HepG2 (cell line): ENCODE results near the gene PTPN3. TPM values are rescaled to one million over a fixed set of nuclear protein-coding genes. Genes with fewer than 3 reads are reported as not detected.

ENCODE experiments used
- ATAC-seq: fragments of 200-7000 bp; cut with Tn5 transposase; 3 replicates; pipeline ENCODE4 v1.9.1; 2020; ENCODE audit warnings: mild to moderate bottlenecking, moderate library complexity
- BruUV-seq: library from RNA; stranded (reverse); fragments of 400-500 nt; replicated peaks from 2 replicates; lab custom pipeline; 2021; lab: Mats Ljungman, UMichigan
- CTCF ChIA-PET: fragments of 300-600 bp; formaldehyde crosslinking; extraction: SDS; loops from one replicate; lab custom pipeline; 2021; ENCODE audit warnings: low total read pairs, inconsistent platforms, low intra/inter-chr PET ratio; lab: Yijun Ruan, JAX
- POLR2A ChIA-PET: fragments of 350-600 bp; sonication (Branson Sonifier 250); formaldehyde crosslinking; loops from one replicate; lab custom pipeline; 2020; ENCODE audit warnings: antibody characterized with exemption, inconsistent platforms; lab: Yijun Ruan, JAX
- DNase-seq: peaks from one replicate; pipeline ENCODE4 v3.0.0-alpha.2; 2015; ENCODE audit warnings: low spot score
- FAIRE-seq: peaks from 3 replicates; lab custom pipeline; 2011; peaks lifted over from hg19 to GRCh38; lab: Jason Lieb, UNC
- H2AFZ ChIP-seq: one replicate; pipeline ENCODE4 v1.6.1; 2011; ENCODE audit warnings: low read length, inconsistent platforms
- H3K27ac ChIP-seq: fragments of 300-600 bp; 3 replicates; pipeline ENCODE4 v1.8.0; 2011; ENCODE audit warnings: mixed run types, mild to moderate bottlenecking, mixed read lengths, low read length, inconsistent platforms; ENCODE audit not compliant: insufficient read depth; ENCODE audit errors: extremely low read length
- H3K27me3 ChIP-seq, 2 experiments: fragments of 200-600 bp in 1 of 2; 2 replicates in 1 of 2; 3 replicates in 1 of 2; pipeline versions ENCODE4 v1.6.0 to v1.8.0; 2011; ENCODE audit warnings: low read length in 2 of 2, mild to moderate bottlenecking in 2 of 2, moderate library complexity in 2 of 2, inconsistent platforms in 1 of 2; ENCODE audit not compliant: insufficient read depth in 2 of 2, control insufficient read depth in 1 of 2
- H3K36me3 ChIP-seq, 2 experiments: fragments of 200-600 bp in 1 of 2; replicated peaks in 1 of 2; 2 replicates in 1 of 2; 3 replicates in 1 of 2; pipeline versions ENCODE4 v1.5.1 to v1.8.0; 2011; ENCODE audit warnings: low read length in 2 of 2, inconsistent platforms in 1 of 2; ENCODE audit not compliant: insufficient read depth in 2 of 2, control insufficient read depth in 1 of 2
- H3K4me1 ChIP-seq: 2 replicates; pipeline ENCODE4 v1.5.1; 2012; ENCODE audit warnings: low read length, inconsistent platforms; ENCODE audit not compliant: insufficient read depth
- H3K4me2 ChIP-seq: 2 replicates; pipeline ENCODE4 v1.6.0; 2011; ENCODE audit warnings: low read depth, low read length, inconsistent platforms
- H3K4me3 ChIP-seq, 3 experiments: fragments of 200-600 bp in 1 of 3; sonication (generic), shearing (Covaris generic) in 1 of 3; replicated peaks in 1 of 3; 2 replicates each; pipeline ENCODE4 v1.5.1; 2011 to 2016; ENCODE audit warnings: low read length in 3 of 3, inconsistent platforms in 2 of 3, low read depth in 2 of 3, mild to moderate bottlenecking in 2 of 3, control low read depth in 1 of 3, mixed read lengths in 1 of 3; ENCODE audit not compliant: insufficient read depth in 1 of 3
- H3K79me2 ChIP-seq: one replicate; pipeline ENCODE4 v1.6.1; 2011; ENCODE audit warnings: low read length, inconsistent platforms; ENCODE audit not compliant: insufficient read depth
- H3K9ac ChIP-seq: 2 replicates; pipeline ENCODE4 v1.6.0; 2011; ENCODE audit warnings: mild to moderate bottlenecking, low read depth, low read length, inconsistent platforms; ENCODE audit not compliant: insufficient read depth
- H3K9me3 ChIP-seq: 2 replicates; pipeline ENCODE4 v1.5.1; 2012; ENCODE audit warnings: mild to moderate bottlenecking, low read length
- H4K20me1 ChIP-seq: 2 replicates; pipeline ENCODE4 v1.6.0; 2011; ENCODE audit warnings: inconsistent platforms, mild to moderate bottlenecking, low read length, moderate library complexity; ENCODE audit not compliant: insufficient read depth
- IKZF1 ChIP-seq: fragments of 450-650 bp; IDR thresholded peaks from 2 replicates; pipeline ENCODE4 v1.7.1; 2016
- MAFK ChIP-seq, 2 experiments: IDR thresholded peaks in 1 of 2; conservative IDR thresholded peaks in 1 of 2; 2 replicates each; pipeline ENCODE4 v1.6.1; 2011; ENCODE audit warnings: improper control_type of control experiment in 2 of 2, low read length in 2 of 2
- RBAK ChIP-seq: sonication (generic); formaldehyde crosslinking; IDR thresholded peaks from 2 replicates; pipeline ENCODE4 v1.5.1; 2020; ENCODE audit warnings: mild to moderate bottlenecking, missing genetic modification reagents
- ZNF121 ChIP-seq: sonication (generic); formaldehyde crosslinking; IDR thresholded peaks from 2 replicates; pipeline ENCODE4 v1.5.0; 2020; ENCODE audit warnings: mild to moderate bottlenecking, missing genetic modification reagents
- ZNF33A ChIP-seq: sonication (generic); formaldehyde crosslinking; IDR thresholded peaks from 2 replicates; pipeline ENCODE4 v1.5.1; 2020; ENCODE audit warnings: missing genetic modification reagents, mild to moderate bottlenecking, moderate library complexity, borderline replicate concordance
- ZNF558 ChIP-seq: sonication (generic); formaldehyde crosslinking; IDR thresholded peaks from 2 replicates; pipeline ENCODE4 v1.9.0; 2022; ENCODE audit warnings: mild to moderate bottlenecking, missing genetic modification reagents, borderline replicate concordance
- ZNF569 ChIP-seq: sonication (generic); formaldehyde crosslinking; IDR thresholded peaks from 2 replicates; pipeline ENCODE4 v1.5.0; 2020; ENCODE audit warnings: mild to moderate bottlenecking, missing genetic modification reagents, moderate library complexity, borderline replicate concordance
- ZNF614 ChIP-seq: IDR thresholded peaks from 2 replicates; pipeline ENCODE4 v1.6.1; 2018; ENCODE audit warnings: missing biosample characterization, missing genetic modification reagents, inconsistent platforms, borderline replicate concordance
- ZNF766 ChIP-seq: sonication (generic); formaldehyde crosslinking; IDR thresholded peaks from 2 replicates; pipeline ENCODE4 v1.5.0; 2020; ENCODE audit warnings: missing genetic modification reagents, borderline replicate concordance
- ZNF891 ChIP-seq: sonication (generic); formaldehyde crosslinking; IDR thresholded peaks from 2 replicates; pipeline ENCODE4 v1.5.0; 2020; ENCODE audit warnings: mild to moderate bottlenecking, missing genetic modification reagents
- WGBS: methylation state at CpG from one replicate; pipeline ENCODE4 v1.1.6; 2017; ENCODE audit warnings: low lambda C conversion rate; 5-methylcytosine and 5-hydroxymethylcytosine counted together
- in situ Hi-C: cut with HindIII; loops from 2 replicates; pipeline ENCODE4 v1.10.0; 2017; ENCODE audit warnings: low pct_unique_long_range_greater_than_20kb; ENCODE audit not compliant: extremely low pct_ligation_motif_present
- intact Hi-C: fragments of 100-400 bp; cut with micrococcal nuclease; formaldehyde crosslinking; loops from one replicate; pipeline ENCODE4 v1.10.0; 2022; ENCODE audit not compliant: unreplicated experiment
- polyA plus RNA-seq, 8 experiments: library from polyadenylated mRNA; depleted of rRNA in 3 of 8; stranded (reverse) in 7 of 8; unstranded in 1 of 8; fragments of >200 nt; fragmentation: Illumina TruSeq in 4 of 8; extraction: Trizol in 4 of 8; gene quantifications; 2 replicates each; pipeline versions ENCODE4 v1.2.1 to v1.2.3, GENCODE V29; 2011 to 2016; ENCODE audit warnings: low read depth in 4 of 8, missing spikeins in 1 of 8, mixed read lengths in 1 of 8; ENCODE audit not compliant: insufficient read depth in 1 of 8
- total RNA-seq, 5 experiments: library from RNA; depleted of rRNA; stranded (reverse); fragments of >200 nt; fragmentation: Illumina TruSeq; extraction: Trizol; gene quantifications; 2 replicates each; pipeline ENCODE4 v1.2.3, GENCODE V29; 2016; ENCODE audit warnings: low read depth in 1 of 5
- TF ChIP-seq, protein P1 (sequence below): sonication (generic); formaldehyde crosslinking; IDR thresholded peaks from 2 replicates; pipeline ENCODE4 v1.8.1; 2023; ENCODE audit warnings: mild to moderate bottlenecking, moderate library complexity, missing genetic modification reagents
- TF ChIP-seq, protein P2 (sequence below): sonication (generic); formaldehyde crosslinking; IDR thresholded peaks from 2 replicates; pipeline ENCODE4 v1.4.0; 2020; ENCODE audit warnings: mild to moderate bottlenecking, missing genetic modification reagents
- TF ChIP-seq, protein P3 (sequence below): IDR thresholded peaks from 2 replicates; pipeline ENCODE4 v1.6.1; 2016; ENCODE audit warnings: control low read depth
- TF ChIP-seq, protein P4 (sequence below): sonication (generic); formaldehyde crosslinking; IDR thresholded peaks from 2 replicates; pipeline ENCODE4 v1.5.0; 2020; ENCODE audit warnings: mild to moderate bottlenecking, missing genetic modification reagents

The PTPN3 gene
- total and polyA plus RNA-seq, 2 of the 13 experiments (the other 11 are each of a cell fraction or from before 2014, with no cell fraction given) = 5.6 to 20.5 TPM

DNA sequence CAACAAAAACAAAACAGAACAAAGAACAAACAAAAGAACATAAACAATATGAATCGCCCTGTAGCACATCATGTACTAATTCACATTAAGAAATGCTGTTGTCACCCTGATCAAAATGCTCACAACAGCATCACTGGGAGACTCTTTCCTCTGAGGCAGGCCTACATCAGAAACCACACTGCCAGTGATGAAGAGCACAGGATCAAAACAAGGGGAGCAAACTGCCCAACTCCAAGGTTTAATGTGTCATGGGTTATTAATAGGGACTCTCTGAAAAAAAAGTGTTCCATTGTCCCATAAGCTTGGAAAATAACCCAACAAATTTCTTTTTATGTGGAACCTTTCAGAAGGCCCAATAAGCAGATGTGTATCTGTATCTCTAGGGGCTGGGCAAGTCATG lies 74.2 kb downstream of the PTPN3 start (continued):
- no peak for TF ChIP-seq ZNF121 (CRISPR knock-in tag)
- no peak for TF ChIP-seq ZNF569 (CRISPR knock-in tag)

DNA sequence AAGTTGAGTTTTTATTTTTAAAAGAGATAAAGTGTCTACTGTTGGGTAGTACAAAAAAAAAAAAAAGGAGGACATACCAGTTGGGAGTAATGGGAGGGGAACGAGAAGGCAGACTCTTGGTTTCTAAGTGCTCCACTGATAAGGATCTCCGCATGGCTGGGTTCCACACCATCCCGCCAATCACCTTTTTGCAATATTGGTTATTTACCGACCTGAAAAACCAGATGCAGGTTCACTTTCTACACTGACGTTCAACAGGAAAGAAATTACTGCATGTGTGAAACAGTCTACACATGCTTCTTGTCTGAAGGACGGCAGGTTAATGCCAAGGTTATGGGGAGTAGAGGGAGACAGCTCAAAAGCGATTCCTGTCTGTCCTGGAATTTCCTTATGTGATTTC lies 75.5 kb downstream of the PTPN3 start:
- H3K9ac ChIP-seq = no peak overlapping the region
- intact Hi-C loops = no loop called here
- peaks cover 15 to 35% of the 10 kb centered on the region in 2 experiments for H3K36me3 ChIP-seq
- BruUV-seq = no TSS peak
- H3K27ac ChIP-seq = no peak overlapping the region
- TF ChIP-seq IKZF1 (no peak), ZNF891 (no peak), RBAK (CRISPR knock-in tag) (no peak), MAFK (conservative IDR thresholded peaks at IDR 0.05 in 1 of 2, IDR thresholded peaks at IDR 0.05 in 1 of 2; ENCODE audit: low read length in 2 of 2) (no peak), ZNF766 (CRISPR knock-in tag) (no peak), ZNF33A (no peak), ZNF614 (CRISPR knock-in tag) (no peak), ZNF558 (CRISPR knock-in tag) (no peak)
- TF ChIP-seq, protein P1, sequence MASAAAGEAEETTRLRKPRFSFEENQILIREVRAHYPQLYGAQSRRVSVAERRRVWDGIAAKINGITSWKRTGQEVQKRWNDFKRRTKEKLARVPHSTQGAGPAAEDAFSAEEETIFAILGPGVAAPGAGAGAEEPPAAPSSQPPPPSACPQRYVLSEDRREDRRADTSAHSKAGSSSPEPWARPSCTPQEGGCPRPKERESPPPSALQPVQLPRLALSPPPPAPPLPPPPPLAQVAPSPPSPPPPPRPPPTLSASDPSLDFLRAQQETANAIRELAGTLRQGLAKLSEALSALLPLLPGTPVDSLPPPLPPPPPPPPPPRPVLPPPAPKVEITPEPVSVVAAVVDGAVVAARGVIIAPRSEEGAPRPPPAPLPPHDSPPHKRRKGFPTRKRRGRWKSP (CRISPR knock-in tag) = no peak
- TF ChIP-seq, protein P2, sequence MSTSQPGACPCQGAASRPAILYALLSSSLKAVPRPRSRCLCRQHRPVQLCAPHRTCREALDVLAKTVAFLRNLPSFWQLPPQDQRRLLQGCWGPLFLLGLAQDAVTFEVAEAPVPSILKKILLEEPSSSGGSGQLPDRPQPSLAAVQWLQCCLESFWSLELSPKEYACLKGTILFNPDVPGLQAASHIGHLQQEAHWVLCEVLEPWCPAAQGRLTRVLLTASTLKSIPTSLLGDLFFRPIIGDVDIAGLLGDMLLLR (CRISPR knock-in tag) = no peak
- TF ChIP-seq, protein P3, sequence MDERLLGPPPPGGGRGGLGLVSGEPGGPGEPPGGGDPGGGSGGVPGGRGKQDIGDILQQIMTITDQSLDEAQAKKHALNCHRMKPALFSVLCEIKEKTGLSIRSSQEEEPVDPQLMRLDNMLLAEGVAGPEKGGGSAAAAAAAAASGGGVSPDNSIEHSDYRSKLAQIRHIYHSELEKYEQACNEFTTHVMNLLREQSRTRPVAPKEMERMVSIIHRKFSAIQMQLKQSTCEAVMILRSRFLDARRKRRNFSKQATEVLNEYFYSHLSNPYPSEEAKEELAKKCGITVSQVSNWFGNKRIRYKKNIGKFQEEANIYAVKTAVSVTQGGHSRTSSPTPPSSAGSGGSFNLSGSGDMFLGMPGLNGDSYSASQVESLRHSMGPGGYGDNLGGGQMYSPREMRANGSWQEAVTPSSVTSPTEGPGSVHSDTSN (CRISPR knock-in tag) = no peak
- TF ChIP-seq, protein P4, sequence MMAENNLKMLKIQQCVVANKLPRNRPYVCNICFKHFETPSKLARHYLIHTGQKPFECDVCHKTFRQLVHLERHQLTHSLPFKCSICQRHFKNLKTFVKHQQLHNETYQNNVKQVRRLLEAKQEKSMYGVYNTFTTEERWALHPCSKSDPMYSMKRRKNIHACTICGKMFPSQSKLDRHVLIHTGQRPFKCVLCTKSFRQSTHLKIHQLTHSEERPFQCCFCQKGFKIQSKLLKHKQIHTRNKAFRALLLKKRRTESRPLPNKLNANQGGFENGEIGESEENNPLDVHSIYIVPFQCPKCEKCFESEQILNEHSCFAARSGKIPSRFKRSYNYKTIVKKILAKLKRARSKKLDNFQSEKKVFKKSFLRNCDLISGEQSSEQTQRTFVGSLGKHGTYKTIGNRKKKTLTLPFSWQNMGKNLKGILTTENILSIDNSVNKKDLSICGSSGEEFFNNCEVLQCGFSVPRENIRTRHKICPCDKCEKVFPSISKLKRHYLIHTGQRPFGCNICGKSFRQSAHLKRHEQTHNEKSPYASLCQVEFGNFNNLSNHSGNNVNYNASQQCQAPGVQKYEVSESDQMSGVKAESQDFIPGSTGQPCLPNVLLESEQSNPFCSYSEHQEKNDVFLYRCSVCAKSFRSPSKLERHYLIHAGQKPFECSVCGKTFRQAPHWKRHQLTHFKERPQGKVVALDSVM (CRISPR knock-in tag) = no peak
- no peaks in the 10 kb centered on the region for H3K79me2 ChIP-seq
- no peaks in the 10 kb centered on the region for H3K9me3 ChIP-seq
- WGBS = 96% methylated on average over 7 of the region's 7 CpGs
- no peak overlapping the region for H3K4me2 ChIP-seq
- ChIA-PET CTCF (no interaction called here), POLR2A (no interaction called here)
- DNase-seq = no peak
- in situ Hi-C loops = no loop called here
- ATAC-seq = no peak
- FAIRE-seq = no peak
- no peaks in the 10 kb centered on the region for H3K4me1 ChIP-seq
- no peak overlapping the region for H2AFZ ChIP-seq
- H3K4me3 ChIP-seq = no peak overlapping the region
- H4K20me1 ChIP-seq = no peaks in the 10 kb centered on the region
- H3K27me3 ChIP-seq = no peaks in the 10 kb centered on the region
